Astrocyte (in vitro differentiated cells and primary cell): ENCODE data around the gene COL19A1. TPM values are rescaled to one million over a fixed set of nuclear protein-coding genes. Genes with fewer than 3 reads are reported as not detected.

ENCODE experiments used
- DNase-seq: peaks from one replicate; pipeline ENCODE4 v3.0.0-alpha.2; 2010; ENCODE audit warnings: low read depth
- FAIRE-seq: peaks from 2 replicates; lab custom pipeline; 2011; peaks lifted over from hg19 to GRCh38; lab: Jason Lieb, UNC
- H2AFZ ChIP-seq: 2 replicates; pipeline ENCODE4 v1.6.0; 2012; ENCODE audit warnings: low read depth, low read length, inconsistent platforms
- H3K27ac ChIP-seq: 2 replicates; pipeline ENCODE4 v1.5.1; 2011; ENCODE audit warnings: low read depth, low read length, inconsistent platforms
- H3K27me3 ChIP-seq: 2 replicates; pipeline ENCODE4 v1.6.0; 2011; ENCODE audit warnings: low read length, inconsistent platforms; ENCODE audit not compliant: insufficient read depth
- H3K36me3 ChIP-seq: 2 replicates; pipeline ENCODE4 v1.5.1; 2011; ENCODE audit warnings: low read length, inconsistent platforms; ENCODE audit not compliant: insufficient read depth
- H3K4me1 ChIP-seq: 2 replicates; pipeline ENCODE4 v1.5.1; 2011; ENCODE audit warnings: low read length, inconsistent platforms; ENCODE audit not compliant: insufficient read depth
- H3K4me2 ChIP-seq: 2 replicates; pipeline ENCODE4 v1.6.0; 2012; ENCODE audit warnings: low read length, inconsistent platforms
- H3K4me3 ChIP-seq: 2 replicates; pipeline ENCODE4 v1.5.1; 2011; ENCODE audit warnings: low read depth, mild to moderate bottlenecking, low read length, inconsistent platforms; ENCODE audit not compliant: insufficient read depth
- H3K79me2 ChIP-seq: 2 replicates; pipeline ENCODE4 v1.6.0; 2012; ENCODE audit warnings: mild to moderate bottlenecking, low read length, inconsistent platforms; ENCODE audit not compliant: insufficient read depth
- H3K9ac ChIP-seq: 2 replicates; pipeline ENCODE4 v1.6.0; 2012; ENCODE audit warnings: mild to moderate bottlenecking, low read length, inconsistent platforms
- H3K9me3 ChIP-seq: 2 replicates; pipeline ENCODE4 v1.5.1; 2012; ENCODE audit warnings: low read depth, mild to moderate bottlenecking, low read length, inconsistent platforms; ENCODE audit not compliant: insufficient read depth
- H4K20me1 ChIP-seq: 2 replicates; pipeline ENCODE4 v1.6.0; 2012; ENCODE audit warnings: low read length, inconsistent platforms; ENCODE audit not compliant: insufficient read depth
- H3K27ac Mint-ChIP-seq: one replicate; pipeline ENCODE4 v1.8.0; 2021; ENCODE audit warnings: mild to moderate bottlenecking, mixed read lengths; ENCODE audit not compliant: unreplicated experiment
- H3K27me3 Mint-ChIP-seq: one replicate; pipeline ENCODE4 v1.8.0; 2021; ENCODE audit warnings: low read depth, mixed read lengths; ENCODE audit not compliant: unreplicated experiment
- H3K36me3 Mint-ChIP-seq: one replicate; pipeline ENCODE4 v1.8.0; 2021; ENCODE audit warnings: low read depth, mixed read lengths; ENCODE audit not compliant: unreplicated experiment
- H3K4me1 Mint-ChIP-seq: one replicate; pipeline ENCODE4 v1.8.0; 2021; ENCODE audit warnings: low read depth, mixed read lengths; ENCODE audit not compliant: unreplicated experiment
- H3K4me3 Mint-ChIP-seq: one replicate; pipeline ENCODE4 v1.8.0; 2021; ENCODE audit warnings: mild to moderate bottlenecking, moderate library complexity, mixed read lengths; ENCODE audit not compliant: unreplicated experiment
- H3K9me3 Mint-ChIP-seq: one replicate; pipeline ENCODE4 v1.8.0; 2021; ENCODE audit warnings: mild to moderate bottlenecking, mixed read lengths; ENCODE audit not compliant: unreplicated experiment
- CTCF ChIP-seq: IDR thresholded peaks from 2 replicates; pipeline ENCODE4 v1.5.1; 2011; ENCODE audit warnings: low read depth, mild to moderate bottlenecking, inconsistent platforms, low read length, moderate library complexity; ENCODE audit not compliant: insufficient read depth
- EZH2 ChIP-seq: IDR thresholded peaks from 2 replicates; pipeline ENCODE4 v1.6.1; 2012; ENCODE audit warnings: mild to moderate bottlenecking, low read length, inconsistent platforms; ENCODE audit not compliant: insufficient read depth
- total RNA-seq: library from RNA; stranded (reverse); gene quantifications from 2 replicates; pipeline ENCODE4 v1.2.1, GENCODE V29; 2021

Gene COL19A1
- total RNA-seq, 1 donor from 2014 or later, result 0.18 TPM

DNA sequence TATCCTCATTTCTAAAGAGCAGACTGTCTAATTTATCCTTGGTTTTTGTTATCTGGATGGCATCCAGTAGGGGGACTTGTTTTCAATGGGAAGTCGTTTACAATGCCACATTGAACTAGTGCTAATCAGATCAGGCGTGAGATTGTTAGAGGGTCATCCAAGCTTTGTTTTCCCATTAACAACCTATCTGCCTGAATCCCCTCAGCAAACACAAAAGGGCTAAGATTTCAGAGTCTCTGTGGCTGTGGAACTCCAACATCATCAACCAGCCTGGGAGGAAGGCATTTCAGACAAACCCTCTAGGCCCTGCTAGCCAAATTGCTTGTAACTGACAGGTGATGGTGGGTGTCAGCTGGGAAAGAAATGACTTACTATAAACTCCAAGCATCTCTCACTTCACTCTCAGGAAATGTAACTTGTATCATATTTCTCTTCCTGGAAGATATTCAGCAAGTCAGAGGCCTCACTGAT is 47.7 kb downstream of the COL19A1 start:
- DNase-seq (no peak), FAIRE-seq (no peak)
- Mint-ChIP-seq H3K4me1 (peaks cover 6% of the 10 kb centered on the region), H3K27ac (no peak overlapping the region), H3K27me3 (no peaks in the 10 kb centered on the region), H3K9me3 (peaks cover 2% of the 10 kb centered on the region), H3K36me3 (no peaks in the 10 kb centered on the region), H3K4me3 (no peak overlapping the region)
- no peak overlapping the region for H3K4me2 ChIP-seq
- TF ChIP-seq CTCF (peak; percentile 18), EZH2 (no peak)
- no peaks in the 10 kb centered on the region for H3K36me3 ChIP-seq
- no peaks in the 10 kb centered on the region for H3K79me2 ChIP-seq
- no peaks in the 10 kb centered on the region for H3K27me3 ChIP-seq
- H3K9me3 ChIP-seq, result no peaks in the 10 kb centered on the region
- H3K27ac ChIP-seq, result no peak overlapping the region
- H2AFZ ChIP-seq, result no peak overlapping the region
- H3K4me1 ChIP-seq, result peaks cover 8% of the 10 kb centered on the region
- H3K9ac ChIP-seq, result no peak overlapping the region
- no peaks in the 10 kb centered on the region for H4K20me1 ChIP-seq
- no peak overlapping the region for H3K4me3 ChIP-seq

GRCh38 chr6:69915346-69915745 is 49.0 kb downstream of the COL19A1 start:
- H2AFZ ChIP-seq, result no peak overlapping the region
- TF ChIP-seq EZH2 (no peak), CTCF (no peak)
- H3K9me3 ChIP-seq, result no peaks in the 10 kb centered on the region
- H3K27ac ChIP-seq, result no peak overlapping the region
- no peaks in the 10 kb centered on the region for H3K79me2 ChIP-seq
- H3K9ac ChIP-seq, result no peak overlapping the region
- no peaks in the 10 kb centered on the region for H3K36me3 ChIP-seq
- no peaks in the 10 kb centered on the region for H3K27me3 Mint-ChIP-seq
- no peaks in the 10 kb centered on the region for H4K20me1 ChIP-seq
- no peaks in the 10 kb centered on the region for H3K36me3 Mint-ChIP-seq
- peaks cover 8% of the 10 kb centered on the region for H3K4me1 ChIP-seq
- peaks cover 6% of the 10 kb centered on the region for H3K4me1 Mint-ChIP-seq
- DNase-seq, result no peak
- no peak overlapping the region for H3K27ac Mint-ChIP-seq
- no peak overlapping the region for H3K4me3 Mint-ChIP-seq
- H3K4me3 ChIP-seq, result no peak overlapping the region
- FAIRE-seq, result no peak
- H3K4me2 ChIP-seq, result no peak overlapping the region
- no peaks in the 10 kb centered on the region for H3K27me3 ChIP-seq
- peaks cover 2% of the 10 kb centered on the region for H3K9me3 Mint-ChIP-seq

- TF ChIP-seq EZH2 (no peak), CTCF (no peak)
- Histone ChIP-seq H3K79me2 (no peaks in the 10 kb centered on the region), H3K27me3 (no peaks in the 10 kb centered on the region), H3K36me3 (no peaks in the 10 kb centered on the region), H3K4me3 (no peak overlapping the region), H3K27ac (peak overlapping the region; percentile 65), H2AFZ (peak overlapping the region; percentile 63), H3K4me2 (peak overlapping the region; percentile 43), H3K4me1 (peaks cover 8% of the 10 kb centered on the region), H3K9me3 (no peaks in the 10 kb centered on the region), H3K9ac (no peak overlapping the region), H4K20me1 (no peaks in the 10 kb centered on the region)
- Mint-ChIP-seq H3K4me1 (peaks cover 6% of the 10 kb centered on the region), H3K27ac (peak overlapping the region; percentile 64), H3K9me3 (peaks cover 2% of the 10 kb centered on the region), H3K4me3 (no peak overlapping the region), H3K27me3 (no peaks in the 10 kb centered on the region), H3K36me3 (no peaks in the 10 kb centered on the region)
- no peak for FAIRE-seq
- peak; percentile 41 for DNase-seq
Observed at GRCh38 chr6:69917834-69918233, 51.5 kb downstream of the COL19A1 start.
